ENCODE data around the gene VAPB.

DNA sequence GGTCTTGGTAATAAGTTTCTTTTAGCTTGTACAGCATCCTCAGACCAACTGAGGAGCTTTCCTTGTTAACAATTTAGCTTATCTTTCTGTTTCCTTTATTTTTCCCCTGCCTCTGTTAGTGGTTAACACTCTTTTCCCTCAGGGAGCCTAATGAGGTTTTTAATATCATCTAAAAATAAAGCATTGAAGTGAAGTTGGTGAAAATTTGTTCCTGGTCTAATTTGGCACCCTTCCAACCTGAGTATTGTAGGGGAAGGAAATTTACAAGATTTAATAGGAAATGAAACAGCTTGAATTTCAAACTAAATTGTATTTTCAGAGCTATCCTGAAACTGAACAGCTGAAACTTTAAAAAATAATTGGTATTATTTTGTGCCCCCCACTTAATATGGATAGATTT, 28.1 kb upstream of the VAPB start:
- TF ChIP-seq CTCF (conservative IDR thresholded peaks at IDR 0.05) (no peak), ZFX (IDR thresholded peaks at IDR 0.05) (no peak)

Data from C4-2B (cell line).